ENCODE results near the gene CAMTA1.

Gene CAMTA1

GRCh38 chr1:7482772-7483495 lies 697.7 kb downstream of the CAMTA1 start:
- DNase-seq (ENCODE audit: low read depth): no peak
- no peak overlapping the region for H3K4me3 ChIP-seq (ENCODE audit: control insufficient read depth, low read depth, low read length)
- TF ChIP-seq CTCF (conservative IDR thresholded peaks at IDR 0.05; ENCODE audit: control insufficient read depth, insufficient read depth, low read depth, low read length): no peak

GRCh38 chr1:7483634-7484383 lies 698.6 kb downstream of the CAMTA1 start:
- H3K4me3 ChIP-seq (ENCODE audit: control insufficient read depth, low read depth, low read length): no peak overlapping the region
- DNase-seq (ENCODE audit: low read depth): no peak
- no peak for TF ChIP-seq CTCF (conservative IDR thresholded peaks at IDR 0.05; ENCODE audit: control insufficient read depth, insufficient read depth, low read depth, low read length)

- H3K4me3 ChIP-seq (ENCODE audit: control insufficient read depth, low read depth, low read length): no peak overlapping the region
- no peak for DNase-seq (ENCODE audit: low read depth)
- no peak for TF ChIP-seq CTCF (conservative IDR thresholded peaks at IDR 0.05; ENCODE audit: control insufficient read depth, insufficient read depth, low read depth, low read length)
Observed at GRCh38 chr1:7485086-7485780, 700.0 kb downstream of the CAMTA1 start.

- H3K4me3 ChIP-seq (ENCODE audit: control insufficient read depth, low read depth, low read length): no peak overlapping the region
- TF ChIP-seq CTCF (conservative IDR thresholded peaks at IDR 0.05; ENCODE audit: control insufficient read depth, insufficient read depth, low read depth, low read length): no peak
- DNase-seq (ENCODE audit: low read depth): no peak
Observed at GRCh38 chr1:7485826-7486225, 700.6 kb downstream of the CAMTA1 start.

- H3K4me3 ChIP-seq (ENCODE audit: control insufficient read depth, low read depth, low read length): no peak overlapping the region
- TF ChIP-seq CTCF (conservative IDR thresholded peaks at IDR 0.05; ENCODE audit: control insufficient read depth, insufficient read depth, low read depth, low read length): no peak
- no peak for DNase-seq (ENCODE audit: low read depth)
Observed at GRCh38 chr1:7487766-7488474, 702.7 kb downstream of the CAMTA1 start.

- no peak for DNase-seq (ENCODE audit: low read depth)
- TF ChIP-seq CTCF (conservative IDR thresholded peaks at IDR 0.05; ENCODE audit: control insufficient read depth, insufficient read depth, low read depth, low read length): no peak
- H3K4me3 ChIP-seq (ENCODE audit: control insufficient read depth, low read depth, low read length): no peak overlapping the region
Observed at GRCh38 chr1:7488475-7488842, 703.2 kb downstream of the CAMTA1 start.

Data from fibroblast of mammary gland (primary cell).